ENCODE data around the gene DISP2. TPM values are rescaled to one million over a fixed set of nuclear protein-coding genes. Genes with fewer than 3 reads are reported as not detected.

Gene DISP2
- total RNA-seq, 1 donor from 2014 or later, result 3.6 TPM

DNA sequence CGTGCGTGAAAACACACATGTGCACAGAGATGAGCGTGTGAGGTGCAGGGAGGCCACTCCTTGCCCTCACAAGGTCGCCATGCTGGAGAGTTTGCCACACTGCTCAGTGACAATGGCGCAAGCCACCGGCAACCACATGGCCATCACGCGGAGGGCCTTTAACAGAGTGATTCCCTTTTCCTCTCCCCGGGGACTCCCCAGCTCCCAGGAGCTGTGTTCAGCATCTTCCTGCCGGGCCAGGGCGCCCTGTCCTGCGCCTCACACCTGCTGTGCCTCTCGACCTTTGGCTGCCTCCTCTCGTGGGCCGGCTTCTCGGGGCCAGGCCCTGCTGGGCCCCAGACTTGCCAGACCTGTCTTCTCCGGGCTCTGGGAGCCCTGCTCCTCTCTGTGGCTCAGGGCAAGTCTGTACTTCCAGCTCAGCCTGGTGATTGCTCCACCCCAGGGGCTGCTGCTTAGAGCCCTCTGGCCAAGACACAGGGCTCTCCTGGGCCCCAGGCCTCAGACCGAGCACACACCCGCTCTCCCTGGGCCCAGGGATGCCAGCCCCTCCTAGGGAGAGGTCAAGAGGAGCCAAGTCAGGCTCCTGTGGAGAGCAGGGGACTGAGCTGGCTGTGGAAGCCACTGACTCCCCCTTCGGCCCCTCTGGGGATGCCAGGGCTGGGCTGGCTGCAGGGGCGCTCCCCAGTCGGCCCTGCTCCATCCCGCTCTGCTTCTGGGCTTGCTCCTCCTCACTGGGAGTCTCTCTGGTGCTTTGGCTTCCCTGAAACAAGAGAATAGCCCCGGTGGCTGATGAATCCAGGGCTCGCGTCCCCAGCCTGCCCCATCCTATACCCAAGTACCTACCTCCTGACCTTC lies 22.9 kb upstream of the DISP2 start:
- H3K27me3 Mint-ChIP-seq (ENCODE audit: unreplicated experiment), result peaks cover 10% of the 10 kb centered on the region
- H3K27ac Mint-ChIP-seq (ENCODE audit: unreplicated experiment), result no peak overlapping the region
- no peaks in the 10 kb centered on the region for H3K9me3 Mint-ChIP-seq (ENCODE audit: unreplicated experiment)
- peaks cover 36% of the 10 kb centered on the region for H3K4me1 Mint-ChIP-seq (ENCODE audit: unreplicated experiment)
- TF ChIP-seq CTCF (IDR thresholded peaks at IDR 0.05; ENCODE audit: unreplicated experiment), result no peak
- H3K36me3 Mint-ChIP-seq (ENCODE audit: low read depth, unreplicated experiment), result no peaks in the 10 kb centered on the region
- H3K4me3 Mint-ChIP-seq (ENCODE audit: unreplicated experiment), result peak overlapping the region; percentile 7
- no peak for DNase-seq (ENCODE audit: low spot score)

- no peak for TF ChIP-seq CTCF (IDR thresholded peaks at IDR 0.05; ENCODE audit: unreplicated experiment)
- Mint-ChIP-seq H3K36me3 (ENCODE audit: low read depth, unreplicated experiment) (no peaks in the 10 kb centered on the region), H3K27me3 (ENCODE audit: unreplicated experiment) (peaks cover 10% of the 10 kb centered on the region), H3K4me1 (ENCODE audit: unreplicated experiment) (peaks cover 27% of the 10 kb centered on the region), H3K27ac (ENCODE audit: unreplicated experiment) (no peak overlapping the region), H3K4me3 (ENCODE audit: unreplicated experiment) (peak overlapping the region; percentile 7), H3K9me3 (ENCODE audit: unreplicated experiment) (no peaks in the 10 kb centered on the region)
- DNase-seq (ENCODE audit: low spot score), result no peak
These were observed 21.9 kb upstream of the DISP2 start for GRCh38 chr15:40335938-40336743.

DNA sequence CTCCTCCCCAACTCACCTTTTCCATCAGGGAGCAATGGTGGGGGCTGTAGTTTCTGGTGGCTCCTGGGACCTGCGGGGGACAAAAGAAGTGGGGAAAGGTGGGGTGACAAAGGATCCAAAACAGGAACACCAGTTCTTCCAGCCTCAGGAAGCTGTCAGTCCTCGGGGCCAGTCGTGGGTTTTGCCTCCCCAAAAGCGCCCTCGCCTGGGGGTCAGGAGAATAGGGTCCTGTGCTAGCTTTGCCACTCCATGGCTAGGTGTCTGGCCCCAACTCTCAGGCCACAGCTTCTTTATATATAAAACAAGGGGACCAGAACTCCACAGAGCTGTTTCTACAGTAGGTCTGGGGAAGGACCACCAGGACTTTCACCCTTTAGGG lies 21.3 kb upstream of the DISP2 start:
- peaks cover 10% of the 10 kb centered on the region for H3K27me3 Mint-ChIP-seq (ENCODE audit: unreplicated experiment)
- H3K4me1 Mint-ChIP-seq (ENCODE audit: unreplicated experiment), result peaks cover 27% of the 10 kb centered on the region
- TF ChIP-seq CTCF (IDR thresholded peaks at IDR 0.05; ENCODE audit: unreplicated experiment), result no peak
- H3K27ac Mint-ChIP-seq (ENCODE audit: unreplicated experiment), result no peak overlapping the region
- H3K9me3 Mint-ChIP-seq (ENCODE audit: unreplicated experiment), result no peaks in the 10 kb centered on the region
- H3K36me3 Mint-ChIP-seq (ENCODE audit: low read depth, unreplicated experiment), result no peaks in the 10 kb centered on the region
- peak; percentile 43 for DNase-seq (ENCODE audit: low spot score)
- no peak overlapping the region for H3K4me3 Mint-ChIP-seq (ENCODE audit: unreplicated experiment)

GRCh38 chr15:40337597-40337996 lies 20.4 kb upstream of the DISP2 start:
- H3K27ac Mint-ChIP-seq (ENCODE audit: unreplicated experiment), result no peak overlapping the region
- TF ChIP-seq CTCF (IDR thresholded peaks at IDR 0.05; ENCODE audit: unreplicated experiment), result no peak
- H3K9me3 Mint-ChIP-seq (ENCODE audit: unreplicated experiment), result no peaks in the 10 kb centered on the region
- H3K36me3 Mint-ChIP-seq (ENCODE audit: low read depth, unreplicated experiment), result no peaks in the 10 kb centered on the region
- H3K4me1 Mint-ChIP-seq (ENCODE audit: unreplicated experiment), result peaks cover 27% of the 10 kb centered on the region
- no peak for DNase-seq (ENCODE audit: low spot score)
- no peak overlapping the region for H3K4me3 Mint-ChIP-seq (ENCODE audit: unreplicated experiment)
- H3K27me3 Mint-ChIP-seq (ENCODE audit: unreplicated experiment), result peaks cover 10% of the 10 kb centered on the region

Measured in endothelial cell (in vitro differentiated cells).